Endothelial cell (in vitro differentiated cells): ENCODE data around the gene EPB41L4A. TPM values are rescaled to one million over a fixed set of nuclear protein-coding genes. Genes with fewer than 3 reads are reported as not detected.

Source experiments
- DNase-seq: peaks from one replicate; pipeline ENCODE4 v3.0.0; 2021; ENCODE audit warnings: low spot score
- H3K27ac Mint-ChIP-seq: one replicate; pipeline ENCODE4 v1.8.0; 2021; ENCODE audit warnings: mixed read lengths, inconsistent platforms; ENCODE audit not compliant: unreplicated experiment
- H3K27me3 Mint-ChIP-seq: one replicate; pipeline ENCODE4 v1.8.0; 2021; ENCODE audit warnings: mild to moderate bottlenecking, moderate library complexity, mixed read lengths, inconsistent platforms; ENCODE audit not compliant: unreplicated experiment
- H3K36me3 Mint-ChIP-seq: one replicate; pipeline ENCODE4 v1.8.0; 2021; ENCODE audit warnings: mild to moderate bottlenecking, low read depth, mixed read lengths, inconsistent platforms; ENCODE audit not compliant: unreplicated experiment
- H3K4me1 Mint-ChIP-seq: one replicate; pipeline ENCODE4 v1.8.0; 2021; ENCODE audit warnings: mild to moderate bottlenecking, mixed read lengths, inconsistent platforms; ENCODE audit not compliant: unreplicated experiment
- H3K4me3 Mint-ChIP-seq: one replicate; pipeline ENCODE4 v1.8.0; 2021; ENCODE audit warnings: mild to moderate bottlenecking, mixed read lengths, inconsistent platforms; ENCODE audit not compliant: unreplicated experiment
- H3K9me3 Mint-ChIP-seq: one replicate; pipeline ENCODE4 v1.8.0; 2021; ENCODE audit warnings: mixed read lengths, inconsistent platforms; ENCODE audit not compliant: unreplicated experiment
- CTCF ChIP-seq: fragments of 200-600 bp; sonication (generic); IDR thresholded peaks from one replicate; pipeline ENCODE4 v1.5.0; 2021; ENCODE audit warnings: antibody characterized with exemption; ENCODE audit not compliant: unreplicated experiment
- total RNA-seq: library from RNA; stranded (reverse); fragmentation: NEBNext Ultra II Directional; extraction: Animal tissue kit (Norgen Biotek cat#: 25700); gene quantifications from one replicate; pipeline ENCODE4 v1.2.1, GENCODE V29; 2021; ENCODE audit not compliant: unreplicated experiment

The EPB41L4A gene
- total RNA-seq, 1 donor from 2014 or later: 50.6 TPM

GRCh38 chr5:112412346-112412745 is 6.7 kb downstream of the EPB41L4A start:
- Mint-ChIP-seq H3K4me3 (peak overlapping the region; percentile 37), H3K27me3 (peaks cover 3% of the 10 kb centered on the region), H3K9me3 (no peaks in the 10 kb centered on the region), H3K27ac (peak overlapping the region; percentile 92), H3K4me1 (peaks cover 67% of the 10 kb centered on the region), H3K36me3 (peaks cover 7% of the 10 kb centered on the region)
- DNase-seq: no peak
- TF ChIP-seq CTCF: no peak

- Mint-ChIP-seq H3K27ac (peak overlapping the region; percentile 92), H3K36me3 (peaks cover 7% of the 10 kb centered on the region), H3K27me3 (peaks cover 3% of the 10 kb centered on the region), H3K4me1 (peaks cover 69% of the 10 kb centered on the region), H3K9me3 (no peaks in the 10 kb centered on the region), H3K4me3 (peak overlapping the region; percentile 37)
- peak; percentile 16 for DNase-seq
- TF ChIP-seq CTCF: no peak
These were observed 7.2 kb downstream of the EPB41L4A start for GRCh38 chr5:112411903-112412302.

DNA sequence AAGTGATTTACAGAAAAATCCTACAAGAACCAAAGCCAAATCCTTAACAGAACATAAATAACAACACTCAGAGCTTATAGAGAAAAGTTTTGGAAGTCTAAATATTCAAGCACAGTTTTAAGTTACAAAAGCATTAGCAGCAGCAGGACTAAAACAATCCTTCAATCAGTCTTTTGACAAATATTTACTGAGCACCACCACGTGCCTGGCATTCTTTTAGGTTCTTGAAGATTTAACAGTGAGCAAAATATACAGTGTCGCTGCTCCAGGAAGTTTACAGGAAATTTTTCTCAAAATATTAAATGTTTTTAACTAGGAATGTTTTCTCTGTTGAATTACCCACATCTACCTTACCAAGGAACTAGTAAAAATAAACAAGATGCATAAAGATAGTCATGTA is 11.4 kb downstream of the EPB41L4A start:
- Mint-ChIP-seq H3K27me3 (peaks cover 1% of the 10 kb centered on the region), H3K9me3 (no peaks in the 10 kb centered on the region), H3K36me3 (peaks cover 8% of the 10 kb centered on the region), H3K27ac (no peak overlapping the region), H3K4me3 (no peak overlapping the region), H3K4me1 (peaks cover 51% of the 10 kb centered on the region)
- DNase-seq: no peak
- TF ChIP-seq CTCF: no peak

DNA sequence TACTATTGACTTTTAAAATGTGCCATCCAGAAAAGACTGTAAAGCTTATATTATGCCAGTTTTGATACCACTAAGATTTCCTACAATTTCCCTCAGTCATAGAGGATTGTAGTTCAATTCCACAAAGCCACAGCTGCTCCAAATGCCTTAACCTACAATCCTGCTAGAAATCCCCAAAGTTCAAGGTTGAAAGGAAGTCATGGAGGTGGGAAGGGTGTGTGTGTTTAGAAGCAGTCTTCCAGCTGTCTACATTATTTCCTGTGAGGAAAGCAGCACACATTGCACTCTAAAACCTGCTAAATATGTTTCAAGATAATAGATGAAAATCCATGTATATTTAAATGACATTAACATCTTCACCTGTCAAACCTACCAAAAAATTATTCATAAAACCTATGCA is 11.8 kb downstream of the EPB41L4A start:
- no peak for TF ChIP-seq CTCF
- Mint-ChIP-seq H3K9me3 (no peaks in the 10 kb centered on the region), H3K4me3 (no peak overlapping the region), H3K36me3 (peaks cover 12% of the 10 kb centered on the region), H3K27ac (no peak overlapping the region), H3K4me1 (peaks cover 50% of the 10 kb centered on the region), H3K27me3 (peaks cover 1% of the 10 kb centered on the region)
- no peak for DNase-seq

DNA sequence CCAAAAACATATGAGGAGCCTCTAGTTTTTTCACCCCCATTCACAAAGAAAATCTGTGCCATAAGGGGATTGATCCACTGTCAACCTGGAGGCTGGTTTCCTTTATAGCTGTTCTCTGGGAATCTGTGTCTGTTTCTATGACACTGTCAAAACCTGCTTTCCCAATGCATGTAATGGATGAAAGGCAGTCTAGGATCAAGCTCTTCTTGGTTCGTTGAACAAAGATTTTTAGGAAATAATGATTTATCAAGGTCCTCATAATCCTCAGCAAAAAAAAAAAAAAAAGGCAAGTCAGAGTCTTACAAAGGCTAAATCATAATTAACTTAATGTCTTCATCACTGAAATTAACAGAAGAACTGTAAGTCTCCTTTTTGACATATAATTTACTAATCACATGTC is 16.0 kb downstream of the EPB41L4A start:
- no peak for DNase-seq
- Mint-ChIP-seq H3K9me3 (no peaks in the 10 kb centered on the region), H3K4me1 (peaks cover 25% of the 10 kb centered on the region), H3K27me3 (peaks cover 3% of the 10 kb centered on the region), H3K27ac (no peak overlapping the region), H3K36me3 (peaks cover 36% of the 10 kb centered on the region), H3K4me3 (no peak overlapping the region)
- no peak for TF ChIP-seq CTCF
